Dermis microvascular lymphatic vessel endothelial cell (primary cell): ENCODE measurements around the gene SEMA4F. TPM values are rescaled to one million over a fixed set of nuclear protein-coding genes. Genes with fewer than 3 reads are reported as not detected.
"Not testable (repeated sequence)": the region's sequence is repeated elsewhere in the genome, so short reads cannot be mapped to it uniquely, and the experiment has no call there.

Experiments used
- DNase-seq, 2 donors: peaks; one replicate each; pipeline versions ENCODE4 v3.0.0 to v3.0.0-alpha.2; 2010; ENCODE audit warnings: low read depth in 2 of 2
- total RNA-seq: library from RNA; depleted of rRNA; stranded (reverse); fragments of >200 nt; gene quantifications from 2 replicates; pipeline ENCODE4 v1.2.1, GENCODE V29; 2014

SEMA4F gene, protein sequence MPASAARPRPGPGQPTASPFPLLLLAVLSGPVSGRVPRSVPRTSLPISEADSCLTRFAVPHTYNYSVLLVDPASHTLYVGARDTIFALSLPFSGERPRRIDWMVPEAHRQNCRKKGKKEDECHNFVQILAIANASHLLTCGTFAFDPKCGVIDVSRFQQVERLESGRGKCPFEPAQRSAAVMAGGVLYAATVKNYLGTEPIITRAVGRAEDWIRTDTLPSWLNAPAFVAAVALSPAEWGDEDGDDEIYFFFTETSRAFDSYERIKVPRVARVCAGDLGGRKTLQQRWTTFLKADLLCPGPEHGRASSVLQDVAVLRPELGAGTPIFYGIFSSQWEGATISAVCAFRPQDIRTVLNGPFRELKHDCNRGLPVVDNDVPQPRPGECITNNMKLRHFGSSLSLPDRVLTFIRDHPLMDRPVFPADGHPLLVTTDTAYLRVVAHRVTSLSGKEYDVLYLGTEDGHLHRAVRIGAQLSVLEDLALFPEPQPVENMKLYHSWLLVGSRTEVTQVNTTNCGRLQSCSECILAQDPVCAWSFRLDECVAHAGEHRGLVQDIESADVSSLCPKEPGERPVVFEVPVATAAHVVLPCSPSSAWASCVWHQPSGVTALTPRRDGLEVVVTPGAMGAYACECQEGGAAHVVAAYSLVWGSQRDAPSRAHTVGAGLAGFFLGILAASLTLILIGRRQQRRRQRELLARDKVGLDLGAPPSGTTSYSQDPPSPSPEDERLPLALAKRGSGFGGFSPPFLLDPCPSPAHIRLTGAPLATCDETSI
- 2.6 and 5.1 TPM in 2 replicates for total RNA-seq

GRCh38 chr2:74653985-74654882 lies at the start of gene SEMA4F:
Gene SEMA4F, plus strand, starts transcription at chr2:74654247. Its CDS starts 130 bp downstream, at chr2:74654377.
- peak; percentile 75 to 87 for DNase-seq

GRCh38 chr2:74606927-74607326 lies 47.1 kb upstream of the SEMA4F start:
- no peak for DNase-seq

- DNase-seq = no peak
Measured at GRCh38 chr2:74617122-74617521, 36.9 kb upstream of the SEMA4F start.

- DNase-seq = no peak
Measured at GRCh38 chr2:74618410-74619083, 35.5 kb upstream of the SEMA4F start.

DNA sequence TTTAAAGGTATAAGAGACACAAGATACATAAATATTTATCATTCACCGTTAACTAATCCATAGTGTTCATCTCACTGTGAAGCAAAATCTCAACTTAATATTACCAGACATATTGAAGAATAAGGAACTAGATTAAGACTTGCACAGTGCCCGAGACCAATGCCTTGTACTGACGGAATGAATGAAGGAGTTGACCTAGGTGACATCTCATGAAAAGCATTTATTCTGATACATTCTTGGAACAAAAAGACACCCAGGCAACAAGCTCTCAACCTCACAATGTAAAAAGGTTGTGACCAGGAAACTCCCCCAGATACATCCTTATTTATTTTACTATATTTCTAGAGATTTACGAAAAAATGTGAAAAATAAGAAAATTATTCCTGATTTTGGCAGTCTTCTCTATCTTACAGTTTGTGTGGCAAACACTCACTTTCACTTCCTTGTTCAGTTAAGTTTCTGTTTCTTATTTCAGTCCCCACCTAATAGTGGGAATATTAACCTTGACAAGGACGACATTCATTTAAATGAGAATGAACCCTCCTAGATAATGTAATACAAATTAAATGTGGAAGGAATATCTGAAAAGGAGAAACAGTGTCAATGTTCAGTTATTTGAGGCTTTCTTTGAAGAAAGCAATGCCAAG lies 34.3 kb upstream of the SEMA4F start:
- DNase-seq = no peak

- DNase-seq = no peak
Measured at GRCh38 chr2:74620671-74621070, 33.4 kb upstream of the SEMA4F start.

GRCh38 chr2:74625658-74626425 lies 28.2 kb upstream of the SEMA4F start:
- DNase-seq = no peak

DNA sequence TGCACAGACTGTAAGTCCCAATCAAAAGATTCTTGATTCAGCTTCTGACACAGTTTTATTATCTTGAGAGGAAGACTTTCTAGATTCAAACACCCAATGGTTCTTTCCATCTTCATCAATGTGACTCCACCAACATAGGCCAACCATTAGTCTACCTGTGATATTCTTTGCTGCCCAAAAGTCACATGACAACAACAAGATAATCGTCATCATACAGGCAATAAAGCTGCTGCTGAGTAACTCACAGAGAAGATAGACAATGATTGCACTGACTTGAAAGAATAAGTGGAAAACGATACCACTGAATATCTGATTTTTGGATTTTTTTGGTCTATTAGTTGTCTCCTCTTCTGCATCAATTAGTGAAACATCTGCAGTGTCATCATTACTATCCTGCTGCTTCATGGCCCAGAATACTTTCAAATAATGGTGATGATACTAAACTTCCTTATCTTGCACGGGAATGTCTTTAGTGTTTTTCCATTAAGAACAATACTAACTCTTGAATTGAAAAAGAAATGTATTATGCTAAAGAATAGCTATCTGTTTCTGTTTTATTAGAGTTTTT lies 25.4 kb upstream of the SEMA4F start:
- no peak for DNase-seq

GRCh38 chr2:74630454-74630853 lies 23.6 kb upstream of the SEMA4F start:
- DNase-seq = not testable (repeated sequence)

- no peak for DNase-seq
Measured at GRCh38 chr2:74632209-74632938, 21.7 kb upstream of the SEMA4F start.

GRCh38 chr2:74632939-74633312 lies 21.1 kb upstream of the SEMA4F start:
- DNase-seq = no peak

DNA sequence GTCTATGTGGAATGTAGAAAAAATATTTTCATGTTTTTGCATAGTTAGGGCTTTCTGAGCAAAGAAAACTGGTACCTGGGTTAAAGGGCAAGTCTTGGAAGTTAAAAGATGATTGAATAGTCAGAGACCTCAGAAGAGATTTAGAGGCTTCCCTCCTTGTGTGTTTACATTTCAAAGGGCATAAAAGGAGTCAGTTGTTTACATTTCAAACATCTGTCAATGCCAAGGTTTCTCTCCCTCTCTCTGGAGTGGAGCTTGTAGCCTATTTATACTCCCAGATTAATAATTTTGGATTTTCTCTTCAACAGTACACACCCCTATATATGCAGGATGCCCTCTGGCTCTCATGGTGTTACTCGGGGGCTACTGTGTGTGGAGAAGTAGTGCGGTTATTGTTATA lies 14.5 kb upstream of the SEMA4F start:
- DNase-seq = no peak

- DNase-seq = no peak
Measured at GRCh38 chr2:74645344-74645743, 8.7 kb upstream of the SEMA4F start.

GRCh38 chr2:74646201-74646600 lies 7.8 kb upstream of the SEMA4F start:
- no peak for DNase-seq

- no peak for DNase-seq
Measured at GRCh38 chr2:74646834-74647482, 7.1 kb upstream of the SEMA4F start.

DNA sequence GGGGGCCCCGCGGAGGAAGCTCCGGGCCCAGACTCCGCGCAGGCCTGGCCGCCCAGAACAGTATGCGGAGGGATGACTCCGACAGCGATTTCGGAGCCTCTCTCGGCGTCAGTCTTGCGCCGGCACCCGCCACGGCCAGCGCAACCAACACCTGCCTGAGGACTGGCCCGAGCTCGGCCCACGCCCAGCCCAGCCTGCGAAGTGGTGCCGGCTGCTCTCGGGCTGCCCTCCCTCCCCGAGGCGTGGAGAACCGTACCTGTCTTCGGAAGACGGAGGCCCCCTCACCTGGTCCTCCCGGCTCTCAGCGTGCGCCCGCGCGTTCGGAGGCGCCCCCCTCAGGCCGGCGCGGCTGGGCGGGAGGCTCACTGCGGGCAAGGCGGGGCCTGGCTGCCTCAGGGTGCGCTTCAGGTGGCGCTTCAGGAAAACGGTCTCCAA lies 6.0 kb upstream of the SEMA4F start, which contains the start of gene M1AP:
Gene M1AP (minus strand): TSS at position 322 of the 435 bp plus-strand sequence. CDS start 8,055 bp downstream, outside the sequence.
- DNase-seq = no peak

GRCh38 chr2:74653589-74653984 lies 460 bp upstream of the SEMA4F start:
- no peak for DNase-seq

- no peak for DNase-seq
Measured at GRCh38 chr2:74655579-74655978, 1.5 kb downstream of the SEMA4F start.
